Measurements from ENCODE around the gene BOLA3.
"Not testable (repeated sequence)": the region's sequence is repeated elsewhere in the genome, so short reads cannot be mapped to it uniquely, and the experiment has no call there.

The BOLA3 gene

DNA sequence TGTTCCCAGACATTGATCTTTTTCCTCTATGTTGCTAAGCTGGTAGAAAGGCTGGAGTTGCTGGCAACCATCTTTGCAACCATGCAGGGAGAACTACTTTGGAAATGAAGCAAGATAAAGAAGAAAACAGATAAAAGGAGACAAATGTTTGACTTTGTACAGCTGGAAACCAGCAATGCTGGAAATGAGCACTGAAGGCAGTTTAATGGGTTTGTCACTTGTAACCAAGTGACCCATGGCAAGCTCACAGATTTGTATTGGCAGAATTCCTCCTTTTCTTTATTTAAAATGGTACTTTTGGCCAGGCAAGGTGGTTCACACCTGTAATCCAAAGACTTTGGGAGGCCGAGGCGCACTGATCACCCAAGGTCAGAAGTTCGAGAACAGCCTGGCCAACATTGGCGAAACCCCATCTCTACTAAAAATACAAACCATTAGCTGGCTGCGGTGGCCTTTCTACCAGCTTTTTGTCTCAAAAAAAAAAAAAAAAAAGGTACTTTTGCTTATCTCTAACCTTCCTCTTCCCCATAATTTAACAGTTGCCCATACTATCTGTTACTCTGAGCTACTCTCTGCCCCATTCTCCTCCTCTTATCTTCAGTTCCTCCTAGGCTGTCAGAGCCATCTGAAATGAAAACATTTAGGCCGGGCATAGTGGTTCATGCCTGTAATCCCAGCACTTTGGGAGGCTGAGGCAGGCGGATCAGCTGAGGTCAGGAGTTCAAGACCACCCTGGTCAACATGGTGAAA, 2.0 kb upstream of the BOLA3 start:
- no peak for DNase-seq (ENCODE audit: low read depth in 3 of 3, low spot score in 1 of 3)

DNA sequence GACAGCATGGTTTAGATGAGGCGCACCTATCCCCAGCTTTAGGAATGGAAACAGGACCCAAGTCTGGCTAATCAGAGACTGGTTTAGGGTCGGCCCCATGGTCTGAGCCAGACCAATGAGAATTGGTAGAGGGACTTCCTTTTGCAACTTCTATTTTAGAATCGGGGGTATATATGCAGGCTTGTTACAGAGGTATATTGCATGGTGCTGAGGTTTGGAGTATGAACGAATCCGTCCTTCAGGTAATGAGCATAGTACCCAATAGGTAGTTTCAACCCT, 1.5 kb upstream of the BOLA3 start:
- DNase-seq (ENCODE audit: low read depth in 3 of 3, low spot score in 1 of 3): no peak

DNA sequence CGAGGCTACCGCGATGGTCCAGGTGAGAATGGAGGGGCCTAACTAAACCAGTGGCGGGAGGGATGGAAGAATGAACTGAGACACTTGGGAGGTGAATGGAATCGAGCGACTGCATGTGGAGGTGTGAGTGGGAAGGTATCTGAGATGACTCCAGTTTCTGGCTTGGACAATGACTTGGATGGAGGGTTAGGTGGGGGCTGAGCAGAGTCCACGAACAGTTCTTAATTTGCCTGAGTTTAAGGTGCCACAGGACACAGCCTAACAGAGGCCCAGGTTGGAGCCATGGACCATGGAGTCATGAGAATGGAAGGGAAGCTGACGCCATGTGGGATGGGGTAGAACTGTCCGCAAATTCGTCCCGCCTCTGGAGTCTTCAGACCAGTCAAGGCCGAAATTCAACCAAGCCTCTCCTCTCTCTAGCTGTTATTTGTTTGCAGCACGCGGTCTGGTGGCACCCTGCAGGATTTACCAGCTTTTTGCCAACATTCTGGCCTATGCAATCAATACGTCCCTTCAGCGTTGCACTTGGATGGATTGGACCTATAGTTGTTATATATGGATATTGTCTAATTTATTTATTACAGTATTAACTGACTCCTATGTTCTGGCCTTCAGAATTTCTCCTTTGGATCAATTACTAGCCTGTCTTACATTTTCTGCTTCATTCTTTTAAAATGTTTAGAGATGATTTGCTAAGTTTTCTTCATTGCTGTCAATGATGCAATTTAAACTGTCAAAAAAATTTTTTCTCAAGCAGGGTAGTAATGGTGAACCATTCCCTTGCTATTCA, 940 bp upstream of the BOLA3 start:
- no peak for DNase-seq (ENCODE audit: low read depth in 3 of 3, low spot score in 1 of 3)

DNA sequence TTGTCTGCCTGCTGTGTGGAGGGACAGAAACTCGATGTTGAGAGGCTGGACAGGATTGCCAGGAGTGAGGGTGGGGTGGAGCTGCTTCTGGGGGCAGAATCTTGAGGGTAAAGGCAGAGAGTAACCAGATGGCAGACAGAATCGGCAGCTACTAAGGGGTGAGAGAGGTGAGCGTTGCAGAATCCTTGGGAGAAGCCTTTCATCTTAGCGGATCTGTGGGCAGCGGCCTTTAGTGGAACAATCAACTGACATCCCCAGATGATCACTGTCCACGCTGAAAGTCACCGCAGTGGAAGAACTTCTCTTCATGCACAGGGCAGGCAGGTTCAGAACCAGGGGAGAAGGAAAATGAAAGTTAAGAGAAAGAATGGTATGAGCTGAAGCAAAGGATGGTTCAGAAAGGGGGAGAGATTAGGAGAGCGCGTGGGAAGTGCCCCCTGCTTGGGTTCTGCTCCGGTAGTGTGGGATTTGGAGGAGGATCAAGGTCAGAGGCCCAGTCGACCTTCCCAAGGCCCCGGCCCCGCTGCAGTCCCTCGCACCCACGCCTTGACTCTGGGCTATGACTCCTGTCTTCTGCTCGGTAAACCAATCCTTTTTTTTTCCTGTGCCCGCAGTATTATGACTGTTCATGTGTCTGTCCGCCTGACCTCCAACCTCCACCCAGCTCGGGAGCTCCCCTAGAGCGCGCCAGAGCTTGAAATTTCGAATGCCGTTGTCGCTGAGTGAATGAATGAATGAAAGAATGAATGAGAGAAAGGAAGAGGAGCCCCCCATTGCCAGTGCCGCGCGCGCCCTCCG, 584 bp downstream of the BOLA3 start:
- no peak for DNase-seq (ENCODE audit: low read depth in 3 of 3, low spot score in 1 of 3)

DNA sequence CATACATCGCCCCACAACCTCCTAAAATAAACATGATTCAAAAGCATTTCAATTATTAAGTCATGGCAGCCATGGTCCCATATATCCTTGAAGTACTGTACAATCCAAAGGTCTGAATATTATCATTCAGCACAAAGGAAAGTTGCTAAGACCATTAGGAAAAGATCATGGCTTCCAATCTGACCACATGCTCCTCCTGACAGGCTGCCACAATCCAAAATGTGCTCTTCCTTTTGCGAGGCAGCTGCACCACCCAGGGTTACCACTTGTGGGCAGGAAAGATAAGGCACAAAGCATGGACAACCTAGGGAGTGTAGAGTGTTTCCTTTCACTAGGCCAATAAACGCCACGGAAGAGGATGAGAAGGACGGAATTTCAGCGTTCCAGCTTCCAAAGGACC, 5.4 kb downstream of the BOLA3 start:
- DNase-seq (ENCODE audit: low read depth in 3 of 3, low spot score in 1 of 3): no peak

DNA sequence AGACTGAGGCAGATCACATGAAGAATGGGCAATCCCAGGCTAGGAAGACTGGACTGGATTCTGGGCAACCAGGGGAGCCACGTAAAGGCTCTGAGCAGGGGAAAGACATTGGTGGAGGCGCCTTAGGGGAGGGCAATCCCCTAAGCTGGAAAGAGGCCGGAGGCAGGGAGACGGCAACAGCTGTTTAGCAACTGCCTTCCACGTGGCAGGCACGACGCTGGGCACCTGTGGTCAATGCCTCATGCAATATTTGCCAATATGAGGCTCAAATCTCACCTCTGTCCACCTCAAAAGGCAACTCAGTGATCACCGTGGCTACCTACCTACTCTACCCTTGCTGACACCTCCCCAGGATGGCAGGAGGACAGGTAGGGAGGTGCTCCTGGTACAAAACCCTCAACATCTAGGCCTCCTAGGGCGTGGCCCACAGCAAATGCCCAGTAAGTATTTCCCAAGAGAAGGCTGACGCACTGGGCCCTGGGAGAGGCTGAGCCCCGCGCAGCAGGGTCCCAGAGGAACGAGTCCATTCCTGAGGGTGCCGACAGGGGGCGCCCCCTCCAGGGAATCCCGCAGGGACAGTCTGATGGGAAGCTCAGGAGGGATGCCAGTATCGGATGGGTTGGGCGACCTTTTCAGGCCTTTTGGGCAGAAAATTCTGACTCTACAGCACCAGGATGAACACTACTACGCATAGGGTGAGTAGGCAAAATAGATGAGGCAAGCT, 8.9 kb downstream of the BOLA3 start:
- no peak for DNase-seq (ENCODE audit: low read depth in 3 of 3, low spot score in 1 of 3)

DNA sequence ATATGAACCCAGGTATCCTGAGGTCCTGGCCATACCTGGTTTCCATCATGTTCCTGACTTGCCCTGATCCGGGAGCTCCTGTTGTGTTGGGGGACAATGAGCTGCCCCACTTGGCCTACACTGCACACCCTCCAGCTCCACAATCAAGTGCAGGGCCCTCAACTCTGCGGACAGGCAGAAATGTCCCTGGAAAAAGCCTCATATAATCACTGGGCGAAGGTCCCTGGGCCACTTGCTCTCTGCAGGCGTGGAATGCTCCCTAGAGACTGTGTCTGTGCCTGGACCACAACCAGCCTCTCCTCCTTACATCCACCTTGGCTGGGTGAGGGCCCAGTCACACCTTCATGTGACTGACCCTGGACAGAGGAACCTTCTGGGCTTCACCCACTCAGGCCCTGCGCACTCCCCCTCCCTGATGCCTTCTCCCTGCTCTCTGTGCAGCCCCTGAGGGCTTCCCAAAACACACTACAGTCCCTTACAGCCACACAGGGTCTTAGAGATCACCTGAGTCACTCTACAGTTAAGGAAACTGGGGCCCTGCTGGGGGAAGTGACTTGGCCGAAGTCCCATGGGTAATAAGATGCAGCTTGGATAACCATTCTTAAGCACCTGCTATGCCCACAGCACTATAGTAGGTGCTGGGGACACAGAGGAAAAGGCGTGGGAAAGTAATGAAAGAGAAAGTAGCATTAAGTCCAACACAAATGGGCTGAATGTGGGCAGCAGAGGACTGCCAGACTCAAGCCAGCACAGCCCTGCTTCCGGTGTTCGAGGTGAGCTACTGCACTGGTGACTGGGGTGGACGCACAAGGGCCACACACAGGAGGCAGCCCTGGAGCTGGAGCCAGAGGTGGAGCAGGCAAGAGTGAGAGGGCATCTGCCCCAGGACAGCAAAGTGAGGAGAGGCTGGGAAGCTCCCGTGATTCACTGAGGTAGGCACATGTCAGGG, 9.8 kb downstream of the BOLA3 start:
- DNase-seq (ENCODE audit: low read depth in 3 of 3, low spot score in 1 of 3): no peak

DNA sequence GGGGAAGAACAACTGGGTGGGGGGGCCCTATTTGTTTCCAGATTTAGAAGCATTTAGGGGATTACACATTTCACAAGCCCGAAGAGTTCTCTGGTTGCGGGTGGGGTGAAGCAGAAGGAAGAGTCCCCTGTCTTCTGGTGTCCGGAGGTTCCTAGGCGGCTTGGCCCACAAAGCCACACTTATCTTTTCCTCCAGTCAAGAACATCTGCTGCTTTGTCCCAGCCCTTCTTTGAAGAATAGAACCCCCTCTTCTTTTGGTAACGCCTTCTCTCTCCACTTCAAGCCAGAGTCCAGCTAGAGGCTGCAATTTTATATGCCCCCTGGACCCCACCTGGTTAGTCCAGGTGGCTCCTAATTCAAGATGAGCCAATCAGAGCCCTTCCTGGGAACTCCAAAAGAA, 15.8 kb downstream of the BOLA3 start:
- no peak for DNase-seq (ENCODE audit: low read depth in 3 of 3, low spot score in 1 of 3)

DNA sequence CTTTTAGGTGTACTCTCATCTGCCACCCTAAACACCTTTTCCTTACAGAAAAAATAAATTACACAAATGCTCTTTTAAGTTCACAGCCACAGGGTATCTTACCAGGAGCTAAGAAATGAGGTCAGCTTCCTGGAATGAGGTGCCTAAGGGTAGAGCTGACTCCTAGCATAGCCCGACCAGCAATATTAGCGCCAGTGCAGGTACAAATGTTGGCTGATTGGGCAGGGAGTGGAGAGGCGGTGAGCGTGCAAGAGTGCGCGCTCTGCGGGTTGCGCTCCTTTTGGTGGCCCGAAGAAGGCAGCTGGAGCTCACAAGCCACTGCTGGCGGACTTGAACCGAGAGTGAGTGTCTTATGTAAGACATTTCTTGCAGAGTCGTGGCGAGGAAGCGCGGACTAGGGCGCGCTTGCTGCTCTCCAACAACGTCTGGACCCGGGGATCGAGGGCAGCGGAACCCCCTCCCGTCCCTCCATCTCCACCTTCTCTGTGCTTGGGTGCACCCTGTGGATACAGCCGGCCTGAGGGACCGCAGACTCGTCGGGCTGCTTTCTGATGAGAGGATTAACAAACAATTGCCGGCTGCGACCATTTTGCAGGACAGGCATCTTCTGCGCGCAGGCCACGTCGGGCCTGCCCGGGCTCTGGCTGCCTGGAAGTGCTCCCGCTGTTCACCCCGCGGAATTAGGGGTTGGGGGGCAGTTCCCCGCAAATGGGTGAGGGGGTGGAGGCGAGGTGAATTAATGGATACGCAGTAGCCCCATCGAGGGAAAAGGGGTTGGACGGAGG, 17.3 kb downstream of the BOLA3 start:
- no peak for DNase-seq (ENCODE audit: low read depth in 3 of 3, low spot score in 1 of 3)

DNA sequence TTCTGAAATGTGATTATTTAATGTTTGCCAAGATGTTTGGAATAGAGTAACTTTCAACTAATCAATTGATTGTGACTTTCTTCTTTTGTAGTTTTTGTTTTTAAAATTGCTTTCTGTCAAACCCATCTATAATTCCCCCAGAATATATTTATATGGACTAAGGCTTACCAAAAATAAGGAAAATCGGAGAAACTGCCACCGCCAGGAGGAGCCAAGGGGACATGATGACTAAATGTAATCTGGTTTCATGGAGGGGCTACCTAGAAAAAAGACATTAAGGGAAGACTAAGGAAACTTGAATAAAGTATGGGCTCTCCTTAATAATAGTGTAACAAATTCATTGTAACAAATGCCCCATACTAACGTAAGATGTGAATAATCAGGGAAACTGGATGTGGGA, 19.5 kb downstream of the BOLA3 start:
- no peak for DNase-seq (ENCODE audit: low read depth in 3 of 3, low spot score in 1 of 3)

DNA sequence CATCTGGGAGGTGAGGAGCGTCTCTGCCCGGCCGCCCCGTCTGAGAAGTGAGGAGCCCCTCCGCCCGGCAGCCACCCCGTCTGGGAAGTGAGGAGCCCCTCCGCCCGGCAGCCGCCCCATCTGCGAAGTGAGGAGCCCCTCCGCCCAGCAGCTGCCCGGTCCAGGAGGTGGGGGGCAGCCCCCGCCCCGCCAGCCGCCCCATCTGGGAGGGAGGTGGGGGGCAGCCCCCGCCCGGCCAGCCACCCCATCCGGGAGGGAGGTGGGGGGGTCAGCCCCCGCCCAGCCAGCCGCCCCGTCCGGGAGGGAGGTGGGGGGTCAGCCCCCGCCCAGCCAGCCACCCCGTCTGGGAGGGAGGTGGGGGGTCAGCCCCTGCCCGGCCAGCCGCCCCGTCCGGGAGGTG, 23.8 kb downstream of the BOLA3 start:
- not testable (repeated sequence) for DNase-seq (ENCODE audit: low read depth in 3 of 3, low spot score in 1 of 3)

DNA sequence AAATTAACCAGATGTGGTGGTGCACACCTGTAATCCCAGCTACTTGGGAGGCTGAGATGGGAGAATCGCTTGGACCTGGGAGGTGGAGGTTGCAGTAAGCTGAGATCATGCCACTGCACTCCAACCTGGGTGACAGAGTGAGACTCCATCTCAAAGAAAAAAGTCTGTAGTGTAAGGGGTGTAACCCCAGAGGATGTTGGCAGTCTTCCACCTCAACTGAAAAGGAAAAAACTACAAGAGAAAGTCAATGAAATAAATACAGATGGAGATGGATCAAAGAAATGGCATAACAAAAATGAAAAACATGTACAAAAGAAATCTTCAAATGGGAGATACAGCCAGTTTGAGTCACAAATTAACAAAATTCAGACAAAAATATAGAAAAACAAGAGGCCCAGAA, 25.9 kb downstream of the BOLA3 start:
- DNase-seq (ENCODE audit: low read depth in 3 of 3, low spot score in 1 of 3): not testable (repeated sequence)

DNA sequence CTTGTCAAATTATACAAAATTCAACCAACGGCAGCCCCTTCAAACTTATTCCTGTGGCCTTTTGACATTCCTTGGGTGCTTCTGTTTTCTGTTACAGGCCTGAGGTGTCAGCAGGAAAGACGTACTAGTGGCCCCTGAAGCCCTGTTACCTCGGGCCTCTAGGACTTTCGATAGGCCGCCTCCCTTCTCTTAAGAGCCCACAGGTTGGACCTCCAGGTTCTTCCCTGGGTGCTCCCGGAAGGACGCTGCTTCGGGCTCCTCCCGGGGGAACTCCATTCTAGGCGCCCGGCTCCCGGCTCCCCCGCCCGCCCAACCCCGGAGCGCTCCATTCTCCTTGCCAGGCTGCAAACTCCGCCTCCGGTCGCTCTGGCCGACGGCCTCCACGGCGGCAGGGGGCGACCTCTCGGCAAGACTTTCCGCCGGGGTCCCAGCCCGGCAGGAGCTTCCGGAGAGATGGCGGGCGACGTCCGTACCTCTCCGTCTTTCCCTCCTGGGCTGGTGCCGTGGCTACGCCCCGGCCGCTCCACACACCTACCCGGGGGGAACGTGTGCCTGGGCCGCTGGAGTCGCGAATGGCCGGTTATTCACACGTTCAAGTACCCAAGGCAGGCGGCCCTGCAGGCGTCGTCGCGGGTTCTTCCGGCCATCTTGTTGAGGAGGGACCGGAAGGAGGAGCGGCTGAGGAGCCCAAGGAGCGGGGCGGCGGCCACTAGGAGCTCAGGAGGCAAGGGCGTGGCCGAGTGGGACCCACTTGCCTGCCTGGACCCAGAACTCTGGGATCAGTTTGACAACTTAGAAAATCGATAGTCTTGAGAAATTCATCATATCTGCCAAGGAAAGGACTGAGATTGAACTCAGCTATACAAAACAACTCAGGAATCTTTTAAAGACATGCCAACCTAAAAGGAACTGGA, 27.5 kb downstream of the BOLA3 start:
- DNase-seq (ENCODE audit: low read depth in 3 of 3, low spot score in 1 of 3): peak; percentile 58 to 81 (median 64)

DNA sequence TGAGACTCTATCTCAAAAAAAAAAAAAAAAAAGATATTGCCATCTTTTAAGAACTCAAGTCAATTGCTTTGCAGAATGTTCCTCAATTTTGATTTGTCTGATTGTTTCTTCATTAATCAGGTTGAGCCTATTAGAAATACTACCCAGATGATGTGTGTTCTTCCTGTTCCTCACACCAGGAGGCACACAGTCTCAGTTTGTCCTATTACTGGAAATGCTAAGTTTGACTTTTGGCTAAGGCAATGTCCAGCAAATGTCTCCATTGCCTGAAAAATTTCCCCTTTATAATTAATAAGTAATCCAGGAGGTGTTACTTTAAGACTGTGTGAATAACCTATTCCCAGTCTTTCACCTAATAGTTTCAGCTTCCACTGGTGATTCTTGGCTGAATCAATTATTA, 28.4 kb downstream of the BOLA3 start:
- no peak for DNase-seq (ENCODE audit: low read depth in 3 of 3, low spot score in 1 of 3)

DNA sequence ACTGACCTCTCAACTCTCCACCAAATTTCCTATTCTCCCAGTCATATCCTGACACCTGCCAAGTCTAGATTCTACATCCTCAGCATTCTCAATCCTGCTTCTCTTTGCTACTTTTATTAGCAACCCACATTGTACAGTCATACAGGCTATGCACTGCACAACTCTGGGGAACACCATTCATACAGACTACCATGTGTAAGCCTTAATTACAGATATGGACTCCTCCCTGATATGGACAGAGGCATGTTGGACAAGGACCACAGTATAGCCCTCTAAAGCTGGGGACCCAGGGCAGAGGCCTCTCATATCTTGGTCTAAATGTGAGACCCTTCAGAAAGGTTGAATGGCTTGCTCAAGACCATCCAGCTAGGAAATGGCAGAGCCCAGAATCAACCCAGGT, 36.3 kb downstream of the BOLA3 start:
- no peak for DNase-seq (ENCODE audit: low read depth in 3 of 3, low spot score in 1 of 3)

DNA sequence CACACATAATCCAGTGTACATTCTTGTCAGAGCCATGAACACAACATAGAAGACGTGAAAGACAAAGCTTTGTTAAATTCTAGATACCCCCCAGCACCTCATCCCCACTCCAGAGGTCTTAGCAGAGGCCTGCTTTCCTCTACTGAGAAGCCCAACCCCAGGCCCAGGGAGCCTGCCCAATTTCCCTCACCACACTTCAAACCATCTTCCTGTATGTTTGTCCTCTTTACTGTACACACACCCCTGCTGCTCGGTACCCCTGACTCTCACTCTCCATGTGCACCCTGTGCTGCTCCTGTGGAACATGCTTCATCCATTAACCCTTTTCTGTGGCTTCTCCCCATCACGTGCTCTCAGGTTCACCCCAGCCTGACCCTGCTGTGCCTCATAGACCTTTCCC, 37.2 kb downstream of the BOLA3 start:
- no peak for DNase-seq (ENCODE audit: low read depth in 3 of 3, low spot score in 1 of 3)

DNA sequence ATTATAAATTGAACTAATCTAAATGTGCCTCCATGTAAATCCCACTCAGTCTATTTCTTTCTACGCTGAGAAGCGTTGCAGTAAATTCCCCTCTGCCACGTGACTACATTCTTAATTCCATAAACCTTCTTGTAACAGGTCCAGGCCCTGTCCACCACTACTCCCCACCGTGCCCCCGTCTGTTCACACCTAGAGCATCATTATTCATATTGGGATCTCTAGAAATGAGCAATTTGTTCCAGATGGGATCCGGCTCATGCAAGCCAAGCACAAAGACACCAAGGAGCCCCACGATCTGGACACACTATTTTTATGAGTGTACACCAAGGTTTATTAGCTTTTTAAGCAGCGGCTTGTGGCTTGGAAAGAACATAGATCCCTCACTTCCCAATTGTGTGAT, 38.2 kb downstream of the BOLA3 start:
- no peak for DNase-seq (ENCODE audit: low read depth in 3 of 3, low spot score in 1 of 3)

DNA sequence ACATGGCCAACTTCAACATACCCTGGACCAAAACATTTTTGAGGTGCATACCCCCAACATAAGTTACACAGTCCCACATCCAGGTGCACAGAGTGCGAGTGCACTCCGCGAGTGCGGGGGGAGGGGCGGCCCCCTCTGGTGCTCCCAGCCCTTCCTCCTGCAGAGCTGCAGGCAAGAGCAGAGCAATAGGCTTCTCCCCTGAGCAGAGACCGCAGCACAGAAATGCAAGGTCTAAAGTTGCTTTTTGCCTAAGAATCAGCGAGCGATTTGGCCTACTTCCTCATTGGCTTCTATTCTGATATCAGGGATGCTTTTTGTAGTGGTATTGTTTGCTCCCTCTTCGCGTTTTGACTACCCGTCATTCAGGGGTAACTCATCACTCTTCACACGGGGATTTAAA, 40.6 kb downstream of the BOLA3 start:
- DNase-seq (ENCODE audit: low read depth in 3 of 3, low spot score in 1 of 3): no peak

DNA sequence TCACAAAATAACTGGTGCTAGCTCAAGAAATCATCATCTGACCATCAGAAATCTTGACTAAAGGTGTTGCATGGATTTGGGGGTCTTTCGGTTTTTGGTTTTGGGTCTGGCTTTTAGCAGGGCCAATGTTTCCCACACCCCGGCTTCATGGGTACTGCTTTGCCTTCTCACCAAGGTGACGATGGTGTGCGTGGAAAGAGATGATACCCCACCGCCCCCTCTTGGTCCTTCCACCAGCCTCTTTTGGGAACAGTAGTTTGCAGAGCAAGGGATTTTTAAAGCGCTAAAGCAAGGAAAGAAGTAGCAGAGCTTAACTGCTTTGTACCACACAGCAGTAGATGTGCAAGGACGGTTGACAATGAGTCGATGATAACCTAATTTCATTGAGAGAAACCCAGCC, 42.3 kb downstream of the BOLA3 start:
- no peak for DNase-seq (ENCODE audit: low read depth in 3 of 3, low spot score in 1 of 3)

Measured in stimulated activated CD4-positive, alpha-beta T cell treated with anti-CD3 and anti-CD28 coated beads, TNF-alpha, amount 100 ng/mL, for 1 hour (primary cell).